ENCODE data around the gene LHPP. TPM values are rescaled to one million over a fixed set of nuclear protein-coding genes. Genes with fewer than 3 reads are reported as not detected.

The LHPP gene
- total RNA-seq, 1 donor: 19.9 TPM

DNA sequence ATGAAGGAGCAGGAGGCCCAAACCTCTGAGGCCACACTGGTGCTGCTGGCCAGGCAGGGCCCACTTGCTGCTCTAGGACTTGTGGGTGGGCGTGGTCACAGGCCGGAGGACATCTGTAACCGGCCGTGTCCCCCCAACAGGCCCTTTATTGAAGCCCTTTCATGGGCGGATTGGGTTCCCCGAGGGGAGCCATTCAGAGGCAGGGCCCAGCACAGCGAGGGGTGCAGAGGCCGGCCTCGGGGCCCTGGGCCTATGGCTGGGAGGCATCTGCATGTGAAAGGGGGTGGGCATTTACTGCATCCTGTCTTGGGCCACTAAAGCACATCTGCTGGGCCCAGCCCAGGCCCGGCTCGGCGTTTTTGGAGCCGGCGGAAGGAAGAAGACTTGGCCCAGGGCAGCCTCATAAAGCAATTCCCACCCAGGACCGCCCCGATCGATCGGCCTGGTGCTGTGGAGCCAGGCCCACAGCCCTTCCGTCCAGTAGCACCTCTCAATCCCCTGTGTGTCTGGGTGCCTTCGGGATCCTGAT lies 8.4 kb downstream of the LHPP start:
- no peak for DNase-seq (ENCODE audit: low read depth in 2 of 3, low spot score in 2 of 3)

DNA sequence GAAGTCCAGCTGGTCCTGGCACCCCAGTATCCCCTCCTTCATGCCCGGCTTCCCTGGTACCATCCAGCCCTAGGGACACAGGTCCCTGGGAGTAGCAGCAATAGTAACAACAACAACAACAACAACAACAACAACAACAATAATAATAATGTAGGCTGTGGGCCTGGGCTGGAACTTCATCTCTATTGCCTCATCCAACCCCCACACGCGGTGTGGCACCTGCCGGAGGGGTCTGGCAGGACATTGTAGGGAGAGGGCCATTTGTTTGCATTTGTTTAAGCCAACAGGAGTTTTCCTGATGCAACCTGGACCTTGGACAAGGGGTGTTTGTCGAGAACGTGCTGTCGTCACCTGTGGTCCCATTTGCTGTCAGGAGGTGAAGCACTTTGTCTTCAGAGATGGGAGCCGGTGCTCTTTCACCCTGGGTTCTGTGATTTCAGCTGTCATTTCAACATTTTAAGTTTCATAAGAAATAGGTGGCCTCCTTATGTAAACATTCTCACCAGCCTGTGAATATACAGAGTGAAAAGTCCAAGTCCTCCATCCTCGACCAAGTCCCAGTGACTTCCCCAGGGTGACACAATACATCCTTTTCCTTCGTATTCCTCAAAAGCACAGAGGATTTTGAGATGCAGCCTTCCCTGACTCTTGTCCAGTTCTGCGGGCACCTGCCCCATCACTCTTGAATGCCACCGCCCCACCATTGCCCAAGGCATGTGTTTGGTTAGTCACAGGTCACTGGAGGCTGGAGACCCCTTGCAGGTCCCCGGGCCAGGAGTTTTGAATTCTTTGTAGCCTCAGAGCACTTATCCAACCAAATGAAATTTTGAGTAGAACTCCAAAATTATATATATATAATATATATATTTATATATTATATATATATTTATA lies 9.2 kb downstream of the LHPP start:
- no peak for DNase-seq (ENCODE audit: low read depth in 2 of 3, low spot score in 2 of 3)

DNA sequence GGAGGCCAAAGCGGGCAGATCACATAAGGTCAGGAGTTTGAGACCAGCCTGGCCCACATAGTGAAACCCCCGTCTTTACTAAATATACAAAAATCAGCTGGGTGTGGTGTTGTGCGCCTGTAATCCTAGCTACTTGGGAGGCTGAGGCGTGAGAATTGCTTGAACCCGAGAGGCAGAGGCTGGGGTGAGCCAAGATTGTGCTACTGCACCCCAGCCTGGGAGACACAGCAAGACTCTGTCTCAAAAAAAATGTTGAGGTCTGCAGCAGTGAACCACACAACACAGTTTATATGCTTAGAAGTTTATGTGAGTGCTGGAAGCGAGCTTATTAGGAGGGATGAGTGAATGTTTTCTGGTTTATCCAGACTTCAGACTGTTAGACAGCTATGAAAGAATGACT lies 10.4 kb downstream of the LHPP start:
- no peak for DNase-seq (ENCODE audit: low read depth in 2 of 3, low spot score in 2 of 3)

DNA sequence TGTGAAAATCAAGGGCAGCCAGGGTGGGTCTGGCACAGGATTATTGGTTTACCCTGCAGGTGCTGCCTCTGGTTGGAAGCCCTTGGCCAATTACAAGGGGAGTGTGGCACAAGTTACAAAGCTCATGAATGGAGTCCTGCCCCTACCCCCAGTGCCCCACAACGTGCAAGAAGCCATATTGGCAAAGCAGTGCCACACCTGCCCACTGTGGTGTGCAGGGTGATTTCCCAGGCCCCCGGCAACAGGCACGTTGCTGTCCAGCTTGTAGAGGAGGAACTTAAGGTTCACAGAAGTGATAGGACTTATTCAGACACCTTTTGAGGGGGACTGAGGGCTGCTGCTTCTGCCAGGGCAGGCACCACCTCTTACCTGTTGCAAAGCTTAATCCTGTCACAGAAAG lies 11.4 kb downstream of the LHPP start:
- DNase-seq (ENCODE audit: low read depth in 2 of 3, low spot score in 2 of 3): no peak

DNA sequence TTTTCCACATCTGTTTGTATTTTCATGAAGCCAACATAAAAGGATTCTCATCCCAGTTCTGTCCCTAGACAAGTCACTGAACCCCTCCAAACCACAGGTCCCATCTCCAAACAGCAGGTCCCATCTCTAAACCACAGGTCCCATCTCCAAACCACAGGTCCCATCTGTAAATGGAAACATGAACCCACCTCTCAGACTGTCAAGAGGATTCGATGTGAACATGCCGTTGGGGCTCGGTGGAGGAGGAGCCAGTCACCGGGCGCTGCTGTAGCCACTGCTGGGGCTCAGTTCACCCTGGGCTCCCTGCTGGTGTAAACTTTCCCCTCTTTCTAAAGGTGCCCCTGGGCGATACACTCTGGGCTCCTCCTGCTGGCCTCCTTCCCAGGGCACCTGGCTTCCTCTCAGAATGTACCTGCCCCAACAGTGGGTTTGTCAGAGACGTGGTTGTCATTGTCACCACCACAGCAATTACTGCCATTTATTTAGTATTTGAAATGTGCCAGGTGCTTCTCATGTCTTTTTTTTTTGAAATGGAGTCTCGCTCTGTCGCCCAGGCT lies 13.0 kb downstream of the LHPP start:
- DNase-seq (ENCODE audit: low read depth in 2 of 3, low spot score in 2 of 3): no peak

GRCh38 chr10:124476043-124476725 lies 14.6 kb downstream of the LHPP start:
- DNase-seq (ENCODE audit: low read depth in 2 of 3, low spot score in 2 of 3): no peak

- no peak for DNase-seq (ENCODE audit: low read depth in 2 of 3, low spot score in 2 of 3)
Observed at GRCh38 chr10:124477614-124478363, 16.2 kb downstream of the LHPP start.

- DNase-seq (ENCODE audit: low read depth in 2 of 3, low spot score in 2 of 3): no peak
Observed at GRCh38 chr10:124478515-124478914, 16.9 kb downstream of the LHPP start.

DNA sequence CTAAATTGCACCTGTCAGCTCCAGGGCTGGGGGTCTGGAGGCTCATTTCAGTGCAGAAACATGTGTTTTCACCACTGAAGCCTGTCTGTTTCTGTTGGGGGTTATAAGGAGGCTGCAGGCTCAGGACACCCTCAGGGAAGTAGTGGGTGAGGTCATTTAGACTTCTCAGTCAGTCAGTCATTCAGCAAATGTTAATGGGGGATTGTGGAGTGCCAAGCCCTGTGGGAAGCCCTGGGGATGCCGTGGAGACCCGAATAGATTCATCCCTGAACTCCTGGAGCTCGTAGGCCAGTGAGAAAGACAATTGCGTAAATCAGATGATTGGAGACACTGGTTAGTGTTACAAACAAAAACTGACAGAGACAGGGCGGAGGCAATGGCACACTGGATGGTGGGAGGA lies 19.2 kb downstream of the LHPP start:
- DNase-seq (ENCODE audit: low read depth in 2 of 3, low spot score in 2 of 3): no peak

- DNase-seq (ENCODE audit: low read depth in 2 of 3, low spot score in 2 of 3): no peak
Observed at GRCh38 chr10:124481717-124482116, 20.1 kb downstream of the LHPP start.

DNA sequence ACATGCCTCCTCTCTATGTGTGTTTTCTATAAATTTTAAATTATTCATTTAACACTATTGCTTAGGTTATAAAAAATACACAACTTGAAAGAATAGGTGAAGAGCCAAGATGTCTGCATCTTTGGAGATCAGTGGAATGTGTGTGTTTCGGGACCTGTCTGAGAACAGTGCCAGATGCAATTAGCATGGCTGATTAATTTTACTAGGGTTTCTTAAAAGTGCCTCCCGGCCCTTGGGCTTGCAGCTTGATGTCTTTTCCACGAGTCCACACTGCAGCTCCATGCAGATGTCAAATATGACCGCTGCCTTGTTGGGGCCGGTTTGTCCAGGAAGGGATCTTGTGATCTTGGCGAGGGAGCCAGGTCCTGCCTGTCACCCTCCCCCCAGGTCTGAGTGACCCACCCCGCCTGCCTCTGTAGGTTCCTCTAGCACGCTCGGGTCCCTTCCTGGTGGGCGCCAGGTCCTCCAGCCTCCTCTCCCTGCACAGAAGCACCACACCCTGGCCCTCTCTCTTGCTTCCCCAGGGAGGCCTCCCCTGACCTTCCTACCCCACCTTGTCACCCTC lies 20.7 kb downstream of the LHPP start:
- no peak for DNase-seq (ENCODE audit: low read depth in 2 of 3, low spot score in 2 of 3)

DNA sequence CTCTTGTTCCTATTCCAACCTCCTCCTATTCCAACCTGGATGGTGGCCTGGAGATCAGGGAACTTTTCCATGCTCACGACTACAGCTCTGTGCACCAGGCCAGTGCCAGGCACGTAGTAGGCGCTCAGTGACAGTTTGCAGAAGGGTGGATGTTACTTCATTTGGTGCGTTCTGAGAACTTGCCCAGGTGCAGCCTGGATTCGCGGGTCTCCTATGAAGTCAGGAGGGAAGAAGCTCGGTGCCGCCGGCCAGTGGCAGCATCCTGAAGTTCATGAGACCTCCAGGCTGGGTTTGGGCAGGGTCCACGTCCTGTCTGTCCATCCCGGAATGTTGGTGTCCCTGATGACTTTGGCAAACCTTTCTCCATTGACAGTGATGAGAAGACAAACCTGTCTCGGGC lies 21.3 kb downstream of the LHPP start:
- no peak for DNase-seq (ENCODE audit: low read depth in 2 of 3, low spot score in 2 of 3)

GRCh38 chr10:124484031-124484430 lies 22.4 kb downstream of the LHPP start:
- no peak for DNase-seq (ENCODE audit: low read depth in 2 of 3, low spot score in 2 of 3)

DNA sequence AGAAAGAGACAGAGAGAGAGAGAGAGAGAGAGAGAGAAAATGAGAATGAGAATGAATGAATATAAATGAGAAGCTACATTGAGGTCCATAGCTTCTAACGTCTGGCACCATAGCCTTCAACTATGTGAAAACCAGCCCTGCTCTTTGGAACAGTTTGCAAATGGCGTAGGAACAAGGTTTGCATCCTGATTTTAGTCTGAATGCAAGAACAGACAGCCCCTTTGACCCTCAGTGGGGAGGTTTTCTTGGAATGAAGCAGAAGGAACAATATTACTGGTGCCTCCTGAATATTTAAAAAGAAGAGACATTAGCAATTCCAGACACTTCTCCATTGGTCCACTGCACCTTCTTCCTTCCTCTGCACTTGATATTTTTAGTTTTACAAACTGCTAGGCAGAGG lies 23.0 kb downstream of the LHPP start:
- DNase-seq (ENCODE audit: low read depth in 2 of 3, low spot score in 2 of 3): no peak

GRCh38 chr10:124486635-124487034 lies 25.0 kb downstream of the LHPP start:
- DNase-seq (ENCODE audit: low read depth in 2 of 3, low spot score in 2 of 3): no peak

GRCh38 chr10:124491105-124491504 lies 29.5 kb downstream of the LHPP start:
- no peak for DNase-seq (ENCODE audit: low read depth in 2 of 3, low spot score in 2 of 3)

GRCh38 chr10:124492266-124492665 lies 30.6 kb downstream of the LHPP start:
- DNase-seq (ENCODE audit: low read depth in 2 of 3, low spot score in 2 of 3): no peak

- peak in 2 of 3 donors; percentile 29 to 68 for DNase-seq (ENCODE audit: low read depth in 2 of 3, low spot score in 2 of 3)
Observed at GRCh38 chr10:124493214-124493882, 31.7 kb downstream of the LHPP start.

- peak in 2 of 3 donors; percentile 10 to 34 for DNase-seq (ENCODE audit: low read depth in 2 of 3, low spot score in 2 of 3)
Observed at GRCh38 chr10:124494046-124494807, 32.6 kb downstream of the LHPP start.

All from hematopoietic multipotent progenitor cell (in vitro differentiated cells).